Measurements from ENCODE around the gene ETV6.

ETV6 gene

DNA sequence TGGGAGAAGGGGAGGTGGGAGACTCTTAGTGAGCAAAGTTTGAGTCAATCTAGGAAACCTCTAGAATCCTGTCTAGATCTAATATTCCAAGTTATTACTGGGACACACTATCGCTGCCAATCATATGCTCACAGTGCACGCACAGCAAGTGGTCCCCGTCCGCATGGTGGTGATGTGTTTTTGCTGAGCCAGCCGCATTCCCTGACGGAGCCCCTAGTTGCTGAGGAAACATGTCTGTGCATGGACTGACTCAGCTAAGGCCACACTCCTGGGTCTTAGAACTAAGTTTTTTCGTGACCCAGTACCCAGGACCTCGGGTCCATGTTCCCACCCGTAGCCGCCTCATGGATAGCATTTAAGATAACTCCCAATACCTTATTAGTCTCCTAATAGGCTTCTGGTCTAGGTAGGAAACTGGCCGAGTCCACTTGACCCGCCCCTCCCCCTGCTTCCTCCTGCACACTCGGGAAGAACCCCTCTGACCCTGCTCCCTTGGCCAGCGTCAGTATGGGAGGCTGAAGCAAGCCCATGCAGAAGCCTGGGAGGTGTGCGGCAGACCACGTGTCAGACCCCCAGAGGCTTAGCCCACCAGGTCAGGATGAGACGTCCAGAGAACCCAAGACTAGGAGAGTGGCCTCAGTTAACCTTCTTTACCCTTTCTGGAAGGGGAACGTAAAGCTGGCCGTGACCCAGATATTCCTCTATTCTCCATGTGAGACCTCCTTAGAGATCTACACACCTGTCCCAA lies 200.5 kb downstream of the ETV6 start:
- DNase-seq (ENCODE audit: low read depth in 2 of 3, low spot score in 2 of 3), result no peak

- no peak for DNase-seq (ENCODE audit: low read depth in 2 of 3, low spot score in 2 of 3)
These were observed 203.7 kb downstream of the ETV6 start for GRCh38 chr12:11853126-11853525.

DNA sequence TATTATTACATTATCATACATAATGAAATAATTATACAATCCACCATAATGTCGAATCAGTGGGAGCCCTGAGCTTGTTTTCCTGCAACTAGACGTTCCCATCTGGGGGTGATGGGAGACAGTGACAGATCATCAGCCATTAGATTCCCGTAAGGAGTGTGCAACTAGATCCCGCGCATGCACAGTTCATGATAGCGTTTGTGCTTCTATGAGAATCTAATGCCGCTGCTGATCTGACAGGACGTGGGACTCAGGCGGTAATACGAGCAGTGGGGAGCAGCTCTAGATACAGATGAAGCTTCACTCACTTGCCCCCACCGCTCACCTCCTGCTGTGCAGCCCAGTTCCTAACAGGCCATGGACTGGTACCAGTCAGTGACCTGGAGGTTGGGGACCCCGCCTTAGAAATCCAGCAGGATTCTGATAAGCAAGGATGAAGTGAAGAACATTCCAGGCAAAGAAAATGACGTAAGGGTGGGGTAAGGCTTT lies 204.6 kb downstream of the ETV6 start:
- no peak for DNase-seq (ENCODE audit: low read depth in 2 of 3, low spot score in 2 of 3)

GRCh38 chr12:11855983-11856374 lies 206.5 kb downstream of the ETV6 start:
- no peak for DNase-seq (ENCODE audit: low read depth in 2 of 3, low spot score in 2 of 3)

DNA sequence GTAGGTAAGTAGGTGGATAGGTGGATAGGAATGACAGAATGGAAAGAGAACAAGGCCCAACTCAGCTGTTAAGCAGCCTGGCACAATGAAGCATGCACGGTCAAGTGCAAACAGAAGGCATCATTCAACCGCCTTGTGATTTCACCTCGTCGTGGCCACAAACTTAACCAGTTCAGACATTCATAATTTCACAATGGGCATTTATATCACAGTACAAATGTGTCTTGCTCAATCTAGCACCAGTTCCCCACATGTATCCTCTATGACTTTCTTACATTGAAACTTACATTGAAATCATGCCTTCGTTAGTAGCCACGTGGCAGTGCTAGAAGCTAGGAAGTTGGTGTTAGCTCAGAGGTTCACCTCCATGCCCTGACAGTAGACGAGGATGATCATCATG lies 207.5 kb downstream of the ETV6 start:
- no peak for DNase-seq (ENCODE audit: low read depth in 2 of 3, low spot score in 2 of 3)

DNA sequence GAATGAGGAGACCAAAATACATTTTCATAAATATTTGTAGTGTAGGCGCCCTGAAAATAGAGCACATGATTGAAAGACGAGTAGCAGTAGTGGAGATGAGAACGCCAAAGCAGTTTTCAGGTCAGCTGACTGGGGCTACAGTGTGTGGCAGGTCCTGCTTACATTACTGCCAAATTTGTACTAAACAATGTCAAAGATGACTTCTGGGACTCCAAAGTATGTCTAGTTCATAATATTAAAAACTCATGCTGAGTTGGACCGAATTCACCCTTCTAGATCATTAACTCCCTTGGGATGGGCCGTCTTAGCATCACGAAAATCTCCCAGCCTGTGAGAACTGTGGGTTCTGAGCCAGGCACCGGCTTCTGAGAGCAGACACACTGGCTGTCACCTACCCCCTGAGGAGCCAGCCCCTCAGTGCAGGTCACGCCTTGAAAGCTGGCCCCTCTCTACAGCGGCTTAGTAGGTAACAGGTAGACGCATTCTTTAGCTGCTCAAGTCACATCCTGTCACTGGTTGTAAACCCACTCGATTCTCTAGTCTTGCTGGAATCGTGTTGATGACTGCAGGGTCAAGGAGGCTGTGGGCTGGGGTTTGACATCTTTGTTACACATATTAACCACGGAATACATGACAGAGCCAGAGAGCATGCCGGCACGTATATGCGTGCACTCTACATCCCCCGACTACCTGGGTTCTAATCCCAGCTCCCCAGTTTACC lies 210.4 kb downstream of the ETV6 start:
- DNase-seq (ENCODE audit: low read depth in 2 of 3, low spot score in 2 of 3), result no peak

DNA sequence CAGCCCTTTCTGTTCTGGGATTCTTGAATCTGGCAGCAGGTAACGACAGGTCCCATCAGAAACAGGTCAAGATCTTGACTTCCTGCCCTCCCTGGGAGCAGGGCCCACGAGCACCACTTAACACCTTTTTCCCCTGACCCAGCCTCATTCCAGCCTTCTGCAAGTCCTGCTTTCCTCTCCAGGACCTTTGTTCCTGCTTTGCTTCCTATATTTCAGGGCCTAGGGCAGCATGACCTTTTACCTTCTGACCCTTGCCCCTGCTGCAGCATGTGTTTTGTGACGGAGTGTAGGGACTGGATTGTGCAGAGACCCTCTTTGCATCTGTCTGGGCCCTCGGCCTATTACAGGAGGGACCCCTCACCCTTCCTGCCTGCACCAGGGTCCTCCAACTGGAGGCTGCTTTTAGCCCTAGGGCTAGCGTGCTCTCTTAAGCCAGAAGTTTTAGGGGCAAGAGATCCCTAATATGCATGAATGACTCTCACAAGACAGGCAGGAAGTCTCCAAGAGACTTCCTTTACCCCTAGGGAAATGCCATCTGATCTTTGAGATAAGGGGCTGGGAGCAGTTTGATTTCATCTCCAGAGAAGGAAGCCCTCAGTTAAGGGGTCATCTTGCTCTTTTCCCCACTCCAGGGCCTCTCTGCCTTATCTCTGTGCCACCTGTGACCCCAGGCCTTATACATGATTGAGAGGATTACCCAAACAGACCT lies 211.8 kb downstream of the ETV6 start:
- DNase-seq (ENCODE audit: low read depth in 2 of 3, low spot score in 2 of 3), result no peak

DNA sequence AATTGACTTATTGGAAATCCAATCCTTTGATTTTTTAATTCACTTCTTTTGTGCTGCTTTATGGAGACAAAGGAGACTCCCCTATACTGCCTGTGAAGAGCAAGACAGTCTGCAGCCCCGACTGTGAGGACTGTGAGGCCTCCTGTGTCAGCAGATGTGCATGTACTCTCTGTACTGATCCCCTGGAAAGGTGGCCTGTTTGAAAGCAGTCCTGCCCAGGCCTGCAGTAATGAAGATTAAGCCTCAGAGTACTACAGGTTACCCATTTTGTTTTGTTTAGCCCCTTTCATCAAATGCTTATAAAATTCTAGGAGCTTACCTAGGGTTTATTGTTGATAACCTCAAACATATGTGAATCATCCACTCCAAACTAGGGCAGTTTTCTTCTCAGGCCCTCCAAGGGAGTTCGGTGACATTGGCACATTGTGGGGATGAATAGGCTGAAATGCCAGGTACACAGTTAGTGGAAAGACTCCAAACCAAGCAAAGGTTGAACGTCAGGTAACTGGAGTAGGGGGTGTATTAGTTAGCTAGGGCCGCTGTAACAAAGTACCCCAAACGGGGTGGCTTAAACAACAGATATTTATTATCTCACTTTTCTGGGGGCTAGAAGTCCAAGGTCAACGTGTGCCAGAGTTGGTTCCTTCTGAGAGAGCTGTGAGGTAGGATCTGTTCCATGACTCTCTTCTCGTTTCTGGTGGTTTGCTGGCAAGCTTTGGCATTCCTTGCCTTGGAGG lies 212.6 kb downstream of the ETV6 start:
- no peak for DNase-seq (ENCODE audit: low read depth in 2 of 3, low spot score in 2 of 3)

DNA sequence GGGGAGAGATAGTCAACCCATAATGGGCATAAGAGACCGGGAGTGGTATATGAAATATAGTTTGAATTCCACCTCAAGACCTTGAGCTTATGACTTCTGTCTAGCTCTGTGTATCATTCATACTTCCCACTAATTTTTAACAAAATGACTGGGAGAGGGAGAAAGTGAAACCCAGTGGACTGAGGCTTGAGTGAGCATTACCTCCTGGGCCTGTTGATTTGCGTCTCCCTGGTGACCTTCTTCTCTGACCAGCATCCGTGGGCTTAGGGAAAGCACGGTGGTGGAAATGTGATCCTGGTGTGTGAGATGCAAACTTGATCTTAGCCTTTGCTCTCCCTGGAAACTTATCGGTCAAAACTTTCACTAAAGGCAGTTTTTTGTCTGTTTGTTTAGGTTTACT lies 213.3 kb downstream of the ETV6 start:
- DNase-seq (ENCODE audit: low read depth in 2 of 3, low spot score in 2 of 3), result no peak

DNA sequence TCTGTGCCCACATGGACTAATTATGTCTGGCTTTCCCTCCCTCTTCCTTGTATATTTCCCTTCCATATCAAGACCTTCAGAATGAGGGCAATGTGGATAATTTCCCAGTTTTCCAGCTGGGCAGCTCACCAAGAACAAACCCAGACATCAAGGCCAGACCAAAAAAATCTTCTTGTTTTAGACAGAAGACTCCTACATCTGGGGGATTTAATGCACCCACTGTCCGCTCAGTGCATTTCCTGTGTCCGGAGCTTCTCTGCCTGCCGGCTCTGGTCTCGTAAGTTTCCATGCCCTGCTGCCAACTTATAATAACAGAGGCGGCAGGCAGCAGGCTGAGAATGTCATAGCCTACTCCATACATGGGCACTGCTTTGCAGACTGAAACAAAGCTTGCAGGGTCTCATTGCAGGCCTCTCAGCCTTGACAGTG lies 214.0 kb downstream of the ETV6 start:
- no peak for DNase-seq (ENCODE audit: low read depth in 2 of 3, low spot score in 2 of 3)

DNA sequence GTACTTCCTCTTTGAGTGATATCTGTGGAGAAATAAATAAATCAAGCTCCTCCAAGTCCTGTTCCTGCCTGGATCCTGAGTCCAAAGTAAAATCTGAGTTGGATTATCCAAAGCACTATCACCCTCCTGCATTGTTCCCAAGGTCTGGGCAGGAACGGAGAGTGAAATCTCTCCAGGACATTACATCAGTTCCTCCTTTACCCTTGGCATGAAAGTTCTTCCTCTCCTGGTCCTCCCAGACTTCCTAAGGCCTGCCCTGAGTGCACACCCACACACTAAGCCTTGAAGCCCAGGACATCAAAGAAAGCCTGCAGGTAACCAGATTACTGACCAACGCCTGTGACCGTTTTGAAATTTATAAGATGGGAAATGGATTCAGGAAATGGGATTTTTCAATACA lies 214.5 kb downstream of the ETV6 start:
- no peak for DNase-seq (ENCODE audit: low read depth in 2 of 3, low spot score in 2 of 3)

DNA sequence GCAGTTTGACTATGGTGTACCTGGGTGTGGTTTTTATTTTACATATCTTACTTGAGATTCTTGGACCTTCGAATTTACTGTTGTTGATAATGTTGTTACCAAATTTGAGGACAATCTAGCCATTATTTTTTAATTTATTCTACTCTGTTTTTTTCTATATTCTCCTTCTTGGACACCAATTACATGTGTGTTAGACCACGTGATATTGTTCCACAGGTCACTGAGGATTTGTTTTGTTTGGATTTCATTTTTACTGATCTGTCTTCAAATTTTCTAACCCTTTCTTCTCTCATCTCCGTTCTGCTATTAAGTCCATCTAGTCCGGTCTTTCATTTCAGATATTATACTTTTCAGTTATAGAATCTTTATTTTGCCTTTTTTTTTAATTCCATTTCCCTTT lies 216.3 kb downstream of the ETV6 start:
- no peak for DNase-seq (ENCODE audit: low read depth in 2 of 3, low spot score in 2 of 3)

DNA sequence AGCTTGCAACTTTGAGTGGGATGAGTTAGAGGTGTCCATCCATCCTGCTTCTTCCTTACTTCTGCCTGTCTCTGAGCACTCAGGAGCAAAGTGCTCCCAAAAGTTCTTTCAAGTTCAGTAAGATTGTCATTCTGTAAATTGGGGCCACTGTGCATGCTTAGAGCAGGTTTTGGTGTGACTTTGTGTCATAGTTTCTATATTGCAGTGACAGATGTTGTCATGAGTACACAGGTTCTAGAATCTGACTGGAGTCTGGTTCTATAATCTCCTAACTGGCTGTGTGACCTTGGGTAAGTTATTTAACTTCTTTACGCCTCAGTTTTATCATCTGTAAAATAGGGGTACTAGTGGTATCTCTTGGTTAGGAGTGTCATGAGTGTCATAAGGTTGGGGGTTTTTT lies 218.6 kb downstream of the ETV6 start:
- no peak for DNase-seq (ENCODE audit: low read depth in 2 of 3, low spot score in 2 of 3)

- DNase-seq (ENCODE audit: low read depth in 2 of 3, low spot score in 2 of 3), result no peak
These were observed 219.9 kb downstream of the ETV6 start for GRCh38 chr12:11869406-11869805.

DNA sequence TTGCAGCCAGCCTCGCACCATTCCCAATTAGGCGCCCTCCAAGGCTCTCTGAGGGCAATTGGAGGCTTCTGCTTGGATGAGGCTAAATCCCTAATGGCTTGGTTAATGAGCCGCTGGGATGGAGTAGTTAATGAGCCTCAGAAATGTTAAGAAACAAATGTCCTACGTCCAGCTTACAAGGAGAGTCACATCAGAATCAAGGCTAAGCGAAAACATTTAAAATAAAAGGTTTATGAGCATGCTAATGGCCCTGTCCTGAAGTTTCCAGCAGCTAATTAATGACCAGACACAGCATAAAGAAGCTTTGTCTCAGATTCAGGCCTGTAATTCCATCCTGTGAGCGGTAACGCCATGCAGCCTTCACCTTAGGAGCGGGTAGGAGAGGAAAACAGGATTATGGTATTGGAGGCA lies 220.6 kb downstream of the ETV6 start:
- no peak for DNase-seq (ENCODE audit: low read depth in 2 of 3, low spot score in 2 of 3)

DNA sequence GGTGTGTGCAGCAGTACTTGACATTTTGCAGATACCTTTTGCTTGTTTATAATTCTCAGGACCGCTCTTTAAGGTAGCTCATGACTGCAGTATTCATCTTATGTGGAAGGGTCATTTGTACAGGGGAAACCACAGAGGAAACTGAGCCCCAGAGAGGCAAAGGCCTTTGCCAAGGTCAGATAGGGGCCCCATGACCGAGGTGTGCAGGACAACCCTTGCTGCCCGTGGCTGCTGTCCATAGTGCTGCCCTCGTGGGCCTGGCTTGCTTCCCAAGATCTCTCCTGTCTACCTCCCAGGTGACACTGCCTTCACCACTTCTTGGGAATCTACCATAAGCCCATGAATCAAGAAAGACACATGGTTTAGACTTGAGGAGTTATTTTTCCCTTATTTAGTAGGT lies 222.6 kb downstream of the ETV6 start:
- no peak for DNase-seq (ENCODE audit: low read depth in 2 of 3, low spot score in 2 of 3)

DNA sequence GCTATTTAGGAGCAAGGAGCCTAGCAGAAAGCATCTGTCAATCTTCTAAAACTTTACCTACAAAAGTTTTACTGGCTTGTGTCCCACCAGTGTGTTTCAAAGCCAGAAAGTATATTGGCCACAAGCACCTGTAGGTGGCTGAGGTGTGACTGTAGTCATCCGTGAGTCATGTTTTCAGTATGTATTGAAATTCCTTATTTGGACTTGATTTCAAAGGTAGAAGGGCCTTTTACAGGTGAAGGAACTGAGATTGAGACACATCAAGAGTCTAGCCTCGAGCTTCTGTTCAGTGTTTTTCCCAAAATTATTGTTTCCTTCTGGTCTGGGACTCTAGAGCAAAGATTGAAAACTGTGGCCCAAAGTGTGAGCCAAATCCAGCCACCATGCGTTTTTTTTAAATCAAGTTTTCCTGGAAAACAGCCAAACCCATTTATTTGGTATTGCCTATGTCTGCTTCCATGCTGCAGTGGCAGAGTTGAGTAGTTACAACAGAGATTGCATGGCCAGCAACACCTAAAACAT lies 226.0 kb downstream of the ETV6 start:
- DNase-seq (ENCODE audit: low read depth in 2 of 3, low spot score in 2 of 3), result no peak

GRCh38 chr12:11876307-11876706 lies 226.8 kb downstream of the ETV6 start:
- no peak for DNase-seq (ENCODE audit: low read depth in 2 of 3, low spot score in 2 of 3)

DNA sequence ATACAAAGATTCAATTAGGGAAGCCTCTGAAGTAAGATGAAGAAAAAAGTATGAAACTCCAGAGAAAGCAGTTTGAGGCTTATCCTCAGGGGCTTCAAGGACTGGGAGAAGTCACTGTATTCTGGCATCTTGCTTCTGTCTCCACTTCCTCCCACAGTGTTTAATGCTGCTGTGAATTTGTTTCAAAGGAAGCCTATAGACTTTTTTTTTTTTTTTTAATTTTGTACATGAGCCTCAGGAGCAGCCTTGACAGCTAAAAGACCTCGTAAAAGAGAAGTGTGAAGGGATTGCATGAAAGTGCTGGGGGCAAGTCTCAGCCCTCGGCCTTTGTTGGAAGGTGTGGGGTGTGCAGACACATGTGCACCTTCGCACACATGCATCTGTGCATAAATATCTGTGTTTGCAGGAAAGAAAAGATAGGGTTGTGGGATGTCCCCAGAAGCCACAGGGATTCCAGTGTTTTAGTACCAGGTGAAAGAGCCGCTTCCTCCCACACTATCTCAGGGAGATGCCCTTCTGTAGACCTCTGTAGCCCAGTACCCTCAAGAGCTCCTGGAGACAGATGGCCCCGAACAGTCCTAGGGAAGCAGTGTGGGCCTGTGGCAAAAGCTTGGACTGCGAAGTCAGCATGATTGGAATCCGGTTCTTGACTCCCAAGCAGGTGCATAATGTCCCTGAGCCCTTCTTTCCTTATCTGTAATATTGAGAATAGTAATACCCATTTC lies 227.8 kb downstream of the ETV6 start:
- no peak for DNase-seq (ENCODE audit: low read depth in 2 of 3, low spot score in 2 of 3)
